PC-9 (cell line): ENCODE measurements around the gene LAG3. TPM values are rescaled to one million over a fixed set of nuclear protein-coding genes. Genes with fewer than 3 reads are reported as not detected.
"Not testable (repeated sequence)": the region's sequence is repeated elsewhere in the genome, so short reads cannot be mapped to it uniquely, and the experiment has no call there.

Source experiments
- BruUV-seq: library from RNA; stranded (reverse); fragments of 400-500 nt; replicated peaks from 2 replicates; lab custom pipeline; 2021; lab: Mats Ljungman, UMichigan
- CTCF ChIA-PET: fragments of 300-600 bp; sonication (Branson Sonifier 250); formaldehyde crosslinking; loops from one replicate; lab custom pipeline; 2022; ENCODE audit warnings: antibody characterized with exemption; lab: Charles Lee
- POLR2A ChIA-PET: fragments of 300-600 bp; sonication (Branson Sonifier 250); formaldehyde crosslinking; loops from one replicate; lab custom pipeline; 2022; ENCODE audit warnings: antibody characterized with exemption; ENCODE audit not compliant: unreplicated experiment; lab: Charles Lee
- DNase-seq, 2 experiments: peaks; one replicate each; pipeline versions ENCODE4 v3.0.0 to v3.0.0-alpha.2; 2015 to 2022; ENCODE audit warnings: mixed read lengths in 1 of 2
- H2AFZ ChIP-seq: fragments of 200-600 bp; sonication (generic); 2 replicates; pipeline ENCODE4 v1.8.1; 2017; ENCODE audit warnings: antibody characterized with exemption
- H3F3A ChIP-seq: fragments of 200-600 bp; sonication (generic); 2 replicates; pipeline ENCODE4 v1.8.1; 2017; ENCODE audit warnings: antibody characterized with exemption, mild to moderate bottlenecking, low read depth; ENCODE audit not compliant: insufficient read depth
- H3K27ac ChIP-seq: fragments of 200-600 bp; sonication (generic); 2 replicates; pipeline ENCODE4 v1.6.1; 2016; ENCODE audit warnings: mixed run types
- H3K27me3 ChIP-seq: fragments of 200-600 bp; sonication (generic); 2 replicates; pipeline ENCODE4 v1.6.1; 2016; ENCODE audit warnings: low read depth, mixed run types; ENCODE audit not compliant: insufficient read depth
- H3K36me3 ChIP-seq: fragments of 200-600 bp; sonication (generic); 2 replicates; pipeline ENCODE4 v1.6.1; 2016; ENCODE audit warnings: low read depth, mixed run types
- H3K4me1 ChIP-seq: fragments of 200-600 bp; sonication (generic); replicated peaks from 2 replicates; pipeline ENCODE4 v1.6.1; 2016; ENCODE audit warnings: mixed run types; ENCODE audit not compliant: insufficient read depth
- H3K4me2 ChIP-seq: fragments of 200-600 bp; sonication (generic); 2 replicates; pipeline ENCODE4 v1.6.1; 2017; ENCODE audit warnings: mixed run types
- H3K4me3 ChIP-seq: fragments of 200-600 bp; sonication (generic); 2 replicates; pipeline ENCODE4 v1.6.1; 2016; ENCODE audit warnings: mixed run types
- H3K79me2 ChIP-seq: fragments of 200-600 bp; sonication (generic); 2 replicates; pipeline ENCODE4 v1.6.1; 2017; ENCODE audit warnings: low read depth, mixed run types
- H3K9me2 ChIP-seq: fragments of 200-600 bp; sonication (generic); 2 replicates; pipeline ENCODE4 v1.8.1; 2017; ENCODE audit warnings: mild to moderate bottlenecking; ENCODE audit not compliant: insufficient read depth
- H3K9me3 ChIP-seq: fragments of 200-600 bp; sonication (generic); 2 replicates; pipeline ENCODE4 v1.8.1; 2016; ENCODE audit warnings: low read depth; ENCODE audit not compliant: insufficient read depth
- H4K20me1 ChIP-seq: fragments of 200-600 bp; sonication (generic); 2 replicates; pipeline ENCODE4 v1.8.1; 2017; ENCODE audit not compliant: insufficient read depth
- EZH2 ChIP-seq: fragments of 200-600 bp; sonication (generic); IDR thresholded peaks from 2 replicates; pipeline ENCODE4 v1.8.0; 2017; ENCODE audit warnings: antibody characterized with exemption, low read depth
- intact Hi-C: fragments of 100-400 bp; cut with micrococcal nuclease; formaldehyde crosslinking; loops from one replicate; pipeline ENCODE4 v1.10.0; 2022; ENCODE audit not compliant: unreplicated experiment
- total RNA-seq: library from RNA; stranded (reverse); gene quantifications from 2 replicates; pipeline ENCODE4 v1.2.3, GENCODE V29; 2021
- TF ChIP-seq, protein P1 (sequence below): fragments of 200-600 bp; sonication (generic); conservative IDR thresholded peaks from 2 replicates; pipeline ENCODE4 v1.6.1; 2017; ENCODE audit warnings: mixed run types, antibody characterized with exemption, mild to moderate bottlenecking, moderate library complexity

The LAG3 gene
- total RNA-seq, 1 experiment from 2014 or later: 10.5 TPM

GRCh38 chr12:6736754-6737153 lies 35.6 kb upstream of the LAG3 start:
- intact Hi-C loops: no loop called here
- BruUV-seq: no TSS peak
- no peak for TF ChIP-seq EZH2
- TF ChIP-seq, protein P1, sequence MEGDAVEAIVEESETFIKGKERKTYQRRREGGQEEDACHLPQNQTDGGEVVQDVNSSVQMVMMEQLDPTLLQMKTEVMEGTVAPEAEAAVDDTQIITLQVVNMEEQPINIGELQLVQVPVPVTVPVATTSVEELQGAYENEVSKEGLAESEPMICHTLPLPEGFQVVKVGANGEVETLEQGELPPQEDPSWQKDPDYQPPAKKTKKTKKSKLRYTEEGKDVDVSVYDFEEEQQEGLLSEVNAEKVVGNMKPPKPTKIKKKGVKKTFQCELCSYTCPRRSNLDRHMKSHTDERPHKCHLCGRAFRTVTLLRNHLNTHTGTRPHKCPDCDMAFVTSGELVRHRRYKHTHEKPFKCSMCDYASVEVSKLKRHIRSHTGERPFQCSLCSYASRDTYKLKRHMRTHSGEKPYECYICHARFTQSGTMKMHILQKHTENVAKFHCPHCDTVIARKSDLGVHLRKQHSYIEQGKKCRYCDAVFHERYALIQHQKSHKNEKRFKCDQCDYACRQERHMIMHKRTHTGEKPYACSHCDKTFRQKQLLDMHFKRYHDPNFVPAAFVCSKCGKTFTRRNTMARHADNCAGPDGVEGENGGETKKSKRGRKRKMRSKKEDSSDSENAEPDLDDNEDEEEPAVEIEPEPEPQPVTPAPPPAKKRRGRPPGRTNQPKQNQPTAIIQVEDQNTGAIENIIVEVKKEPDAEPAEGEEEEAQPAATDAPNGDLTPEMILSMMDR: no peak
- Histone ChIP-seq H3K27me3 (no peaks in the 10 kb centered on the region), H3K4me1 (no peaks in the 10 kb centered on the region; the same call in 1 of the 2 replicates), H3K27ac (no peak overlapping the region), H3K9me3 (no peaks in the 10 kb centered on the region), H3K4me2 (no peak overlapping the region), H3F3A (0 out of 2 replicates have a peak, but pooled peaks cover 7% of the 10 kb centered on the region), H3K9me2 (no peaks in the 10 kb centered on the region), H4K20me1 (no peaks in the 10 kb centered on the region), H3K36me3 (no peaks in the 10 kb centered on the region), H3K4me3 (no peak overlapping the region), H2AFZ (no peak overlapping the region), H3K79me2 (no peaks in the 10 kb centered on the region)
- ChIA-PET CTCF (interaction anchor here (0.6 to 3.2 kb wide), 4 partner anchors 16 to 147 kb away, joined by 3 to 14 read pairs (median 4); partner anchors contain the start of gene MLF2), POLR2A (no interaction called here)
- DNase-seq: no peak

- CTCF ChIA-PET, H3K9me3 ChIP-seq, H3K4me2 ChIP-seq, H3K4me1 ChIP-seq, DNase-seq, BruUV-seq, H3K79me2 ChIP-seq, H4K20me1 ChIP-seq, H3K27me3 ChIP-seq, H3K9me2 ChIP-seq, H3K36me3 ChIP-seq, intact Hi-C loops, H3K4me3 ChIP-seq, H3K27ac ChIP-seq, H2AFZ ChIP-seq: not testable (repeated sequence)
- POLR2A ChIA-PET: interaction anchor here (0.6 kb wide), 2 partner anchors 11 to 23 kb away, joined by 5 to 6 read pairs; partner anchors contain the start of gene MLF2
- peaks cover 30% of the 10 kb centered on the region; the same call in 1 of the 2 replicates for H3F3A ChIP-seq
These were observed 30.2 kb upstream of the LAG3 start for GRCh38 chr12:6742080-6742479.

GRCh38 chr12:6742834-6743233 lies 29.5 kb upstream of the LAG3 start:
- 0 out of 2 replicates have a peak, but pooled peaks cover 9% of the 10 kb centered on the region for H3K4me1 ChIP-seq
- no TSS peak for BruUV-seq
- H3K4me3 ChIP-seq: no peak overlapping the region
- no peaks in the 10 kb centered on the region for H3K79me2 ChIP-seq
- TF ChIP-seq, protein P1: no peak
- no peak for TF ChIP-seq EZH2
- POLR2A ChIA-PET: interaction anchor here (0.6 kb wide), 3 partner anchors 22 to 91 kb away, joined by 5 to 6 read pairs (median 6); partner anchors contain the start of gene PTMS
- H3K9me2 ChIP-seq: no peaks in the 10 kb centered on the region
- no peaks in the 10 kb centered on the region for H3K36me3 ChIP-seq
- intact Hi-C loops: no loop called here
- CTCF ChIA-PET: interaction anchor here (0.7 to 0.9 kb wide), 2 partner anchors 205 to 277 kb away, joined by 3 read pairs; no protein-coding TSS in a partner anchor
- H3K9me3 ChIP-seq: no peaks in the 10 kb centered on the region
- H3K27me3 ChIP-seq: no peaks in the 10 kb centered on the region
- H3K27ac ChIP-seq: no peak overlapping the region
- DNase-seq: no peak
- no peak overlapping the region for H3K4me2 ChIP-seq
- peaks cover 31% of the 10 kb centered on the region; the same call in 1 of the 2 replicates for H3F3A ChIP-seq
- no peak overlapping the region for H2AFZ ChIP-seq
- H4K20me1 ChIP-seq: no peaks in the 10 kb centered on the region

DNA sequence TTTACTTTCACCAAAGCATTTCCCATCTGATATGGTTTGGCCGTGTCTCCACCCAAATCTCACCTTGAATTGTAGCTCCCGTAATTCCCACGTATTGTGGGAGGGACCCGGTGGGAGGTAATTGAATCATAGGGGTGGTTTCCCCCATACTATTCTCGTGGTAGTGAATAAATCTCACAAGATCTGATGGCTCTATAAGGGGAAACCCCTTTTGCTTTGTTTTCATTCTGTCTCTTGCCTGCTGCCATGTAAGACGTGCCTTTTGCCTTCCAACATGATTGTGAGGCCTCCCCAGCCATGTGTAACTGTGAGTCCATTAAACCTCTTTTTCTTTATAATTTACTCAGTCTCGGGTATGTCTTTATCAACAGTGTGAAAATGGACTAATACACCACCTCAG lies 29.0 kb upstream of the LAG3 start:
- H3K9me3 ChIP-seq, H3K9me2 ChIP-seq, intact Hi-C loops, H3K79me2 ChIP-seq, H3K36me3 ChIP-seq, H3K4me1 ChIP-seq, BruUV-seq, H4K20me1 ChIP-seq, H3K4me2 ChIP-seq, H3K4me3 ChIP-seq, DNase-seq, H3K27me3 ChIP-seq, H2AFZ ChIP-seq, H3K27ac ChIP-seq: not testable (repeated sequence)
- CTCF ChIA-PET: interaction anchor here (0.5 to 0.9 kb wide), 3 partner anchors 94 to 278 kb away, joined by 3 read pairs; no protein-coding TSS in a partner anchor
- H3F3A ChIP-seq: peaks cover 31% of the 10 kb centered on the region; the same call in 1 of the 2 replicates
- POLR2A ChIA-PET: interaction anchor here (0.6 kb wide), 2 partner anchors 23 to 90 kb away, joined by 5 to 6 read pairs; partner anchors contain the start of gene PTMS
